Neural progenitor cell (in vitro differentiated cells): Measurements from ENCODE around the gene DRICH1.

Source experiments
- CTCF ChIP-seq: fragments of 200-600 bp; sonication (generic); IDR thresholded peaks from 2 replicates; pipeline ENCODE4 v1.5.1; 2017; ENCODE audit warnings: antibody characterized with exemption, mild to moderate bottlenecking
- EZH2 ChIP-seq: fragments of 200-600 bp; sonication (generic); IDR thresholded peaks from 2 replicates; pipeline ENCODE4 v1.6.1; 2017; ENCODE audit warnings: antibody characterized with exemption, mild to moderate bottlenecking, moderate library complexity

- TF ChIP-seq EZH2 (no peak), CTCF (no peak)
Observed at GRCh38 chr22:23657727-23658126, 25.6 kb upstream of the DRICH1 start.
